ENCODE results near the gene TBKBP1. TPM values are rescaled to one million over a fixed set of nuclear protein-coding genes. Genes with fewer than 3 reads are reported as not detected.

The TBKBP1 gene
- total RNA-seq (2022; extraction: Qiagen RNA extraction): 4.2 to 6.5 TPM (median 5.1 TPM) in 5 replicates

GRCh38 chr17:47693731-47694580 is at the start of gene TBKBP1:
Gene TBKBP1, plus strand, starts transcription at chr17:47694161. Its CDS starts 1,952 bp downstream, at chr17:47696113.

GRCh38 chr17:47649153-47649971 is 44.6 kb upstream of the TBKBP1 start, which contains the start of gene KPNB1:
Gene KPNB1, plus strand, starts transcription at chr17:47649919. Its CDS starts 326 bp downstream, at chr17:47650245.

GRCh38 chr17:47733047-47733673 is 39.2 kb downstream of the TBKBP1 start, which contains the start of gene TBX21:
Gene TBX21, plus strand, starts transcription at chr17:47733236. Its CDS starts 219 bp downstream, at chr17:47733455.

Other genes with a start within 250 kb of the TBKBP1 start
- gene NPEPPS, start 163.1 kb upstream of the TBKBP1 start, total RNA-seq (2022; extraction: Qiagen RNA extraction): 51.6 to 66.8 TPM (median 62.3 TPM) in 5 replicates
- gene KPNB1, start 44.2 kb upstream of the TBKBP1 start, total RNA-seq (2022; extraction: Qiagen RNA extraction): 267 to 340 TPM (median 330 TPM) in 5 replicates
- gene TBX21, start 39.1 kb downstream of the TBKBP1 start, total RNA-seq (2022; extraction: Qiagen RNA extraction): 0.13 to 0.27 TPM (median 0.15 TPM) in 5 replicates
- 9.8 to 16.3 TPM (median 13.6 TPM) in 5 replicates for gene OSBPL7, start 127.6 kb downstream of the TBKBP1 start, total RNA-seq (2022; extraction: Qiagen RNA extraction)
- 86.1 to 122 TPM (median 87.6 TPM) in 5 replicates for gene MRPL10, start 137.4 kb downstream of the TBKBP1 start, total RNA-seq (2022; extraction: Qiagen RNA extraction)
- 2.9 to 3.6 TPM (median 3.2 TPM) in 5 replicates for gene LRRC46, start 137.5 kb downstream of the TBKBP1 start, total RNA-seq (2022; extraction: Qiagen RNA extraction)
- 32.4 to 40.3 TPM (median 36.9 TPM) in 5 replicates for gene SCRN2, start 147.1 kb downstream of the TBKBP1 start, total RNA-seq (2022; extraction: Qiagen RNA extraction)
- 3.9 to 5.4 TPM (median 4.4 TPM) in 5 replicates for gene SP6, start 157.0 kb downstream of the TBKBP1 start, total RNA-seq (2022; extraction: Qiagen RNA extraction)
- gene SP2, start 202.1 kb downstream of the TBKBP1 start, total RNA-seq (2022; extraction: Qiagen RNA extraction): 16.3 to 20.1 TPM (median 16.7 TPM) in 5 replicates
- 22.1 to 23.5 TPM (median 22.6 TPM) in 5 replicates for gene PNPO, start 247.4 kb downstream of the TBKBP1 start, total RNA-seq (2022; extraction: Qiagen RNA extraction)

Data from A549 treated with Mapracorat at 1 μM for 4 hours (cell line).